Coronary artery (tissue), 2 donors: ENCODE results near the gene MADCAM1.
A peak's percentile ranks its signal among the peaks of the same experiment; 100 is the strongest.

Experiments used
- DNase-seq: peaks from one replicate; pipeline ENCODE4 v3.0.0-alpha.2; 2017; ENCODE audit warnings: low spot score
- H3K27ac ChIP-seq, 2 donors: fragments of 200-600 bp; sonication (generic); one replicate each; pipeline ENCODE4 v1.5.1; 2016 to 2019
- H3K4me3 ChIP-seq: fragments of 200-600 bp; sonication (generic); 2 replicates; pipeline ENCODE4 v1.5.1; 2016; ENCODE audit warnings: mild to moderate bottlenecking, moderate library complexity
- CTCF ChIP-seq: fragments of 200-600 bp; sonication (generic); IDR thresholded peaks from one replicate; pipeline ENCODE4 v1.5.1; 2019; ENCODE audit warnings: antibody characterized with exemption

MADCAM1 gene

GRCh38 chr19:455031-455705, 41.1 kb upstream of the MADCAM1 start:
- TF ChIP-seq CTCF = no peak
- H3K27ac ChIP-seq = no peak overlapping the region
- no peak for DNase-seq
- no peak overlapping the region for H3K4me3 ChIP-seq

GRCh38 chr19:455851-456546, 40.3 kb upstream of the MADCAM1 start:
- DNase-seq = no peak
- H3K4me3 ChIP-seq = no peak overlapping the region
- no peak for TF ChIP-seq CTCF
- no peak overlapping the region for H3K27ac ChIP-seq

- DNase-seq = no peak
- no peak overlapping the region for H3K27ac ChIP-seq
- TF ChIP-seq CTCF = no peak
- no peak overlapping the region for H3K4me3 ChIP-seq
Measured at GRCh38 chr19:456547-457110, 39.7 kb upstream of the MADCAM1 start.

GRCh38 chr19:457636-458035, 38.6 kb upstream of the MADCAM1 start:
- Histone ChIP-seq H3K4me3 (no peak overlapping the region), H3K27ac (no peak overlapping the region)
- no peak for DNase-seq
- no peak for TF ChIP-seq CTCF

GRCh38 chr19:458091-459042, 37.9 kb upstream of the MADCAM1 start:
- Histone ChIP-seq H3K27ac (no peak overlapping the region), H3K4me3 (no peak overlapping the region)
- no peak for TF ChIP-seq CTCF
- no peak for DNase-seq

- Histone ChIP-seq H3K27ac (peak overlapping the region; percentile 32 to 75), H3K4me3 (peak overlapping the region; percentile 81)
- no peak for TF ChIP-seq CTCF
Measured at GRCh38 chr19:459724-460511, 36.4 kb upstream of the MADCAM1 start.

More at GRCh38 chr19:459724-460511, 36.4 kb upstream of the MADCAM1 start:
- no peak for DNase-seq
